Stimulated activated CD4-positive, alpha-beta T cell treated with anti-CD3 and anti-CD28 coated beads, Interleukin-15, amount 100 ng/mL, for 48 hours (primary cell): ENCODE data around the gene CYP3A7.
"Not testable (repeated sequence)": the region's sequence is repeated elsewhere in the genome, so short reads cannot be mapped to it uniquely, and the experiment has no call there.

Experiments
- DNase-seq, 2 donors: peaks; one replicate each; pipeline ENCODE4 v3.0.0-alpha.2; 2020; ENCODE audit warnings: low read depth in 2 of 2

The CYP3A7 gene

DNA sequence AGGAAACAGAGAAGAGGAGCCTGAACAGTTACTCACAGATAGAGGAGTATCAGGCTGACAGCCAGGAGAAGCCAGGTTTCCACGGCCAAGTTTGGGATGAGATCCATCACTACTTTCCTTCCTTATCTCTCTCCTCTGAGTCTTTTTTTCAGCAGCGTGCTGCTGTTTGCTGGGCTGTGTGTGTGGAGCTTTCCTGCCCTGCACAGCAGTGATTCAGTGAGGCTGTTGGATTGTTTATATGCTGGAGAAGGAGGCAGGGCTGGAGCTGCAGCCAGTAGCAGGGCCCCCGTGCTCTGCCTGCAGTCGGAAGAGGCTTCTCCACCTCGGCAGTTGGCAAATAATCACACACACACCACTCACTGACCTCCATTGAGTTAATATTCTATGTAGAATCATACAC is at the start of gene CYP3A7:
Gene CYP3A7, minus strand, starts transcription at position 210 of the 400 bp plus-strand sequence. Its CDS starts 103 bp downstream, at position 107.
- no peak for DNase-seq

DNA sequence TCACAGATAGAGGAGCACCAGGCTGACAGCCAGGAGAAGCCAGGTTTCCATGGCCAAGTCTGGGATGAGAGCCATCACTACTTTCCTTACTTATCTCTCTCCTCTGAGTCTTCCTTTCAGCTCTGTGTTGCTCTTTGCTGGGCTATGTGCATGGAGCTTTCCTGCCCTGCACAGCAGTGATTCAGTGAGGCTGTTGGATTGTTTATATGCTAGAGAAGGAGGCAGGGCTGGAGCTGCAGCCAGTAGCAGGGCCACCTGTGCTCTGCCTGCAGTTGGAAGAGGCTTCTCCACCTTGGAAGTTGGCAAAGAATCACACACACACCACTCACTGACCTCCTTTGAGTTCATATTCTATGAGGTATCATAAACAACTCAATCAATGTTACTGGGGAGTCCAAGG is 49.0 kb upstream of the CYP3A7 start, which contains the start of gene CYP3A4:
Gene CYP3A4, minus strand, starts transcription at position 178 of the 400 bp plus-strand sequence. Its CDS starts 103 bp downstream, at position 75.
- no peak for DNase-seq

DNA sequence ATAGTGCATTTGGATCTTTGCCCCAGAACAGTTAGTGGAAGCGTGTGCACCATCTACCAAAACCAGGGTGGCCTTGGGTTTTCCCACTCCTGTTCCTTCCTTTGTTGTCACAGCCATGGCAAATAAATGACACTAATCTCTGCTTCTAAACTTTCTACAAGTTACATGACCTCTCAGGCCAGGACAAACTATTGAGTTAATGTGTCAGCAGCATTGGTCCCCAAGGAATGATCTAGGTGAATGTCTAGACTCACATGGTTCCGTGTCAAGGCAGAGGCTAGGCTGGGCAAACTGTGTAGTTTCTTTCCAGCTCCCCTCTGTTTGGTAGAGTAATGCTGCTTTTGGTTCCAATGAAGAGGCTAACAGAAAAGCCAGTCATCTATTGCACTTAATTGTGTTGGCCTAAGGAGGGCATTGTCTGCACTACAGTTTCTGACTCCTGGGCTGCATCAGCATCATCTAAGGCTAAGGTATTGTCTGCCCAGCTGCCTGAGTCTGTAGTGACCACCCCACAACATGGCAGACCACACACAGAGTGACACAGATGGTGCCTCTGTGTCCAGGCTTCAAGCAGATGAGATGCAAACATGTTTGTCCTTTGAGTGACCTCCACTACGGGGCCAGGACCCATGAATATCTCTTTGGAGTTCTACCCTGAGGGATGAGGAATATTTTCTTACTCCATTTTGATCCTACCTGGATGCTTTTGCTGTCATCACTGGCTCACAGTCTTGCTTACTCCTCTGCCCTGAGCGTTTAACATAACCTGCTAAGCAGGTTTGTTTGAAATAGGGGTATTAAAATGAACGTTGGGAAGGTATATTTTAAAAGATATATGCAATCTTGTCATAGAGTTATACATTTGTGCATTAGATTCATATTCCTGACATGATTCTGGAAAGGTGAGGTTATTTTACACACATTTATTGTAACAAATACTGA is 47.3 kb upstream of the CYP3A7 start:
- DNase-seq: no peak

DNA sequence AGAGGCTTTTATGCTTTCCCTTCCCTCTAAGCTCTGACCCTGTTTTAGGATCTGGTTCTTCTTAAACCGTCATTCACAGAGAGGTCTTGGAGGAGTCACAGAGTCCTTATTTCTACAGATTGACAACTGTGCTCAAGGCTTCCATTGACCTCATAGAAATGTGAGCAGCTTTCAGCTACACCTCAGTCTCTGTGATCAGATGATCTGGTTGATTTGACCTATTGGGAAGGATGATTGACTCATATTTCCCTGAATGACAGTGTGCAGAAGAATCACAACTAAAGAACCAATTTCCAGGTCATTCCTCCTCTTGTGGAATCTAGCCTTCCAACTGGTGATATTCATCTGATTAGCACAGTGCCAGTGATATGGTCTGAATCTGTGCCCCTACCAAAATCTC is 45.6 kb upstream of the CYP3A7 start:
- DNase-seq: no peak

DNA sequence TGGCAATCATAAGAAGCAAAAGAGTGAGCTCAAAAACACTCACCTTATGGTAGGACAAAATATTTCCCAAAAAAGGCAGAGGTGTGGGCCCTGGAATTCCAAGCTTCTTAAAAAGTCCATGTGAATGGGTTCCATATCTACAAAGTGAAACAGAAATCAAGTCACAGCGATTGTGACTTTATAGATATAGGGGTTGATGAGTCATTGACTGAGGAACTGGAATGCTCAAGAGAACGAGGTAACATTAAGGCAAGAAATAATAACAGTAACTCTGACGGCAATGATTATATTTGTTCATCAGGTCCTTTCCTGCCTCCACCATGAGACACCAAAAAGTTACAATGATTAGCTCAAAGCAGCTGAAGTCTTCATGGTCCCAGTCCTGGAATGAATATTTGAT is 45.0 kb upstream of the CYP3A7 start:
- DNase-seq: no peak

DNA sequence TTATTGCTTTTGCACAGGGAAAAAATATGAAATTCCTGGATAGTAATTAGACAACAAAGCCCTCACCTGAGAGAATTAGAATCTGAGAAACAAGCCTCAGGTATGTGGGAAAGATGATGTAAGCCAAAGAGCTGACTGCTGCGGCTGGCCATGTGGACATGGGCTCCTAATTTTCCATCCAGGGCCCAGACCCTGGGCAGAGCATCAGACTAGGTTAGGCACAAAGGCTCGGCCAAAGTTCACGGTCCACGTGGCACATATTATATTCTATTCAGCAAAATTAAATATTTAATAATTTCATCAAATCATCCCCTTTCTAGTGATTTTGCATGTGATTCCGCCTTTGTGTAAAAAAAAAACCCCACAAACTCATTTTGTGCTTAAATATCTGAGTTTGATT is 43.9 kb upstream of the CYP3A7 start:
- no peak for DNase-seq

DNA sequence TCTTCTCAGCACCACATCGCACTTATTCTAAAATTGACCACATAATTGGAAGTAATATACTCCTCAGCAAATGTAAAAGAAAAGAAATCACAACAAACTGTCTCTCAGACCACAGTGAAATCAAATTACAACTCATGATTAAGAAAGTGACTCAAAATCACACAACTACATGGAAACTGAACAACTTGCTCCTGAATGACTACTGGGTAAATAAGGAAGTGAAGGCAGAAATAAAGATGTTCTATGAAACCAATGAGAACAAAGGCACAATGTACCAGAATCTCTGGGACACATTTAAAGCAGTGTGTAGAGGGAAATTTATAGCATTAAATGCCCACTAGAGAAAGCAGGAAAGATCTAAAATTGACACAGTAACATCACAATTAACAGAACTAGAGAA is 38.4 kb upstream of the CYP3A7 start:
- not testable (repeated sequence) for DNase-seq

DNA sequence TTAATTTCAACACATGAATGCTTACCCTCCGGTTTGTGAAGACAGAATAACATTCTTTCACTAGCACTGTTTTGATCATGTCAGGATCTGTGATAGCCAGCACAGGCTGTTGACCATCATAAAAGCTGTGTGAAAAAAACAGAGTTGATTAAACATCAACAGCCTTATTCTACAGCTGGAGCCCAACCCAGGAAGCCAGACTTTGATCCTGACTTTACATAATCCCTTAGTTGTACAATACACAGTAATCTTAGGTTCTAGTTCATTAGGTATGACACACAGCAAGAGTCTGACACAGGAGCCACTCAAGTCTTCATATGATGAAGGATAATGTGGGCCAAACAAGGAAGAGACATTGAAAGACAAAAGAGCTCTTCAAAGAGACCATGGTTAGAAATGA is 37.6 kb upstream of the CYP3A7 start:
- no peak for DNase-seq

DNA sequence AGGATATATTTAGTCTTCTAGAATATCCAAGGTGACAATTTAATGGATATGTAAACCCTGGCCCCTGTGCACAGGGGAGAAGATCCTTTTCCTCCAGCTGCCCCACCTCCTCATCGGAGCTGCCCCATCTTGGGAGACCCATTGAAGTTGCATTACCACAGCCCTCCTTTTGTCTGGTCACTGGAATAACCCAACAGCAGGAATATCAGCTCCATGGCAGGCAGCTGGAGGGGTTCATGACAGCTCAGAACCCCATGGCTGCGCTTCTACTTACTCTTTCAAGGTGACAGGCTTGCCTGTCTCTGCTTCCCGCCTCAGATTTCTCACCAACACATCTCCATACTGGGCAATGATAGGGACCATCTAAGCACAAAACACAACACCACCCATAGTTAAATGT is 34.5 kb upstream of the CYP3A7 start:
- DNase-seq: not testable (repeated sequence)

DNA sequence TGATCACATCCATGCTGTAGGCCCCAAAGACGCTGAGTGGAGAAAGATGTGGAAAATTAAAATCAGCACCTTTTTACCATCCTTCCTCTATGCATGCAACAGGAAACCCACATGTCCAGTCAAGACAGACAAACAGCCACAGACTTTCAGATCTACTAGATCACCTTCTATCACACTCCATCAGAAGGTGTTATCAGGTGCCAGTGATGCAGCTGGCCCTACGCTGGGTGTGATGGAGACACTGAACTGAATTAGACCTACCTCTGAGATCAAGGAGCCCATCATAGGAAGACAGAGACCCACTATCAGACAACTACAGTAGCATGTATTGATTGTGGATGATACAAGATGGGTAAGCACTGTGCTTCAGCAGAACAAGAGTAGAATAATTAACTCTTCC is 33.5 kb upstream of the CYP3A7 start:
- DNase-seq: no peak

DNA sequence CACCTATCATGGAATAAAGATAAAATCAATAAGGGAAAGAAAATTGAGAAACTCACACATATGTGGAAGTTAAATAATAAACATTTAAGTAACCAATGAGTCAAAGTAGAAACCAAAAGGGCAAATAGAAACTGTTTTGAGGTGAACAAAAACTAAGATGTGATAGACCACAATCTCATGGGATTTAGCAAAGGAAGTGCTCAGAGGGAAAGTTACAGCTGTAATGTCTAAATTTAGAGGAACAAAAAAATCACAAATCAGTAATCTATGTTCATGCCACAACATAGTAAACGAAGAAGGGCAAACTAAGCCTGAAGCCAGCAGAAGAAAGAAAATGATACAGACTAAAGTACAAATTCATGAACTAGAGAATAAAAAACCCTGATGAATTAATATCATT is 32.7 kb upstream of the CYP3A7 start:
- no peak for DNase-seq

DNA sequence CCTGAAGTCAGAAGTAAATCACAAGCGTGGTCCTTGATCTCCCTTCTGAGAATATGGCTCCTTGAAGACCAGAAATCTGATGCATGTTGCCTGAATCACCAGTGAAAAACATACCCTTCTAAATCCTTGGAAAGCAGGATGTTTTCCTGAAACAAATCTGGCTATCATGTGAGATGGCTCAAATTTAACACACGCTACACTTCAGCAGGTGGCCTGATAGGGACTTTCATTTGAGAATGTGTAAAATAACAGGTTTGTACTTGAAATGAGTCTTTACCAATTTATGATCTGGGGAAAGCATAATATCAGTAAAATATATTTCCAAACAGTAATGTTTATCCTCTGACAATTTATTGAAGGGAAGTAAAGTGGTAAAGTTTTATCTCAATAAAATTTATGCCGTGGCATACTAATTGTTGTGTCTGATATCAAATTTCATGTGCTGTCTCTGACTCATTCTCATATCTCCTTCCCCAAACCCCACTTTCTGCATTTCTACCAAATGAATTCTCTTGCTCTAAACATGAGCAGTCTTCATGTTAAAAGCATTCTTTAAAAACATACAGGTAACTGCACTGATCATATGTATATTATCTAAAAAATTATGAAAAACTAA is 31.6 kb upstream of the CYP3A7 start:
- no peak for DNase-seq

DNA sequence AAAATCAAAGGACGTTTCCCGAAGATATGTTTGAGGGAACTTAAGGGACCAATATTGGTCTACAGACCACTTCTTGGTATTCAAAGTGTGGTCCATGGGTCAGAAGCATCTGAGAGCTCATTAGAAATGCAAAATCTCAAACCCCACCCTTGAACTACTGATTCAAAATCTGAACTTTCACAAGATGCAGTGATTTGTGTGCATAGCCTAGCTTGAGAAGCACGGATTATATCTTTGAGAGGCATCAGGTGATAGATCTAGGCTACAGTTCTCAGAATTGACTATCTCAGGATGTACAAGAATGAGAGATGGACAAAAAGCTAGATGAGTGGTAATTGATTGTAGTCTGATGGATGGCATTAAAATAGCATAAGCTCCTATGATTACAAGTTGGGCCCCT is 29.5 kb upstream of the CYP3A7 start:
- DNase-seq: no peak

DNA sequence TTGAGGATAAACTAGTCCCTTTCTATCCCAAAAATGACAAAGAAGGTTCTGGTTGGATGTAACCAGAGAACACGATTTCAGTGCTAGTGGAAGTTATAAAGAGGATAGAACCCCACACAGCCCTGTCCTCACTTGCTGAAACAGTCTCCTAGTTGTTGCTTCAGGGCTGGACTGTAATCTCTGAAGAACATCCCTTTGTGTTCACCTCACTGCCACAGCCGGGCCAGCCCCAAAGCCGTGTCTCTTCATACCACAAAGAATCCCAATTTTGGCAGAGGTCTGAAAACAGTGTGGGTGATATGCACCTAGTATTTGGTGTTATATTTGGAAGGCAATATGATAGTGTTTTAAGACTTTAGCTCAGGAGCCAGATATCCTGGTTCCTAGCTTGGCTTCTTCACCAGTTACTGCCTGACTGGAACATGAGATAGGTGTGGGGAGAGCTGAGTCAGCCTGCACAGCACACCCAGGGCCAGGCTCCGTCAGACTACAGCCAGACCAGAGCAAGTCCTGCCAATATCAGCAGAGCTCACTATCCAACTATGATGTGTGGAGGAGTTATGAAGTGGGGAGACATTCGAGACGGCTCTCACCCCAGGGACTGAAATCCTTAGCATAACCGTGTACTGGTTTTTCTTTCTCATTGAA is 27.8 kb upstream of the CYP3A7 start:
- DNase-seq: no peak

DNA sequence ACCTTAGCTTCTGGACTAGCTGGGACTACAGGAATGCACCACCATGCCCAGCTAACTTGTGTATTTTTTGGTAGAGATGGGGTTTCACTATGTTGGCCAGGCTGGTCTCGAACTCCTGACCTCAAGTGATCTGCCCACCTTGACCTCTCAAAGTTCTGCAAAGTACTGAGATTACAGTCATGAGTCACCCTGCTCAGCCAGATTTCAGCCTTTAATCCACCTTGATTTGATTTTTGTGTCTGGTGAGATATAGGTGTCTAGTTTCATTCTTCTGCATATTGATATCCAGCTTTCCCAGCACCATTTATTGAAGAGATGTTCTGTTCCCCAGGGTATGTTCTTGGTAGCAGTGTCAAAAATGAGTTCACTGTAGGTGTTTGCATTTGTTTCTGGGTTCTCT is 20.1 kb upstream of the CYP3A7 start:
- no peak for DNase-seq

DNA sequence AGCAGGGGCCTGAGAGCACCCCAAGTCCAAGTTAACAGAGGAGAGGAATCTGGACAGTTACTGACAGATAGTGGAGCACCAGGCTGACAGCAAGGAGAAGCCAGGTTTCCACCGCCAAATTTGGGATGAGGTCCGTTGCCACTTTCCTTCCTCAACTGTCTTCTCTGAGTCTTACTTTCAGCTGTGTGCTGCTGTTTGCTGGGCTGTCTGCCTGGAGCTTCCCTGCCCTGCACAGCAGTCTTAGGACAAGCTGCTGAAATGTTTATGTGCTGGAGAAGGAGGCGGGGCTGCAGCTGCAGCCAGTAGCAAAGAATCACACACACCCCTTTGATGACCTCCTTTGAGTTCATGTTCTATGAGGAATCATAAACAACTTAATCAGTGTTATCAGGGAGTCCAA is 17.4 kb upstream of the CYP3A7 start:
- no peak for DNase-seq

DNA sequence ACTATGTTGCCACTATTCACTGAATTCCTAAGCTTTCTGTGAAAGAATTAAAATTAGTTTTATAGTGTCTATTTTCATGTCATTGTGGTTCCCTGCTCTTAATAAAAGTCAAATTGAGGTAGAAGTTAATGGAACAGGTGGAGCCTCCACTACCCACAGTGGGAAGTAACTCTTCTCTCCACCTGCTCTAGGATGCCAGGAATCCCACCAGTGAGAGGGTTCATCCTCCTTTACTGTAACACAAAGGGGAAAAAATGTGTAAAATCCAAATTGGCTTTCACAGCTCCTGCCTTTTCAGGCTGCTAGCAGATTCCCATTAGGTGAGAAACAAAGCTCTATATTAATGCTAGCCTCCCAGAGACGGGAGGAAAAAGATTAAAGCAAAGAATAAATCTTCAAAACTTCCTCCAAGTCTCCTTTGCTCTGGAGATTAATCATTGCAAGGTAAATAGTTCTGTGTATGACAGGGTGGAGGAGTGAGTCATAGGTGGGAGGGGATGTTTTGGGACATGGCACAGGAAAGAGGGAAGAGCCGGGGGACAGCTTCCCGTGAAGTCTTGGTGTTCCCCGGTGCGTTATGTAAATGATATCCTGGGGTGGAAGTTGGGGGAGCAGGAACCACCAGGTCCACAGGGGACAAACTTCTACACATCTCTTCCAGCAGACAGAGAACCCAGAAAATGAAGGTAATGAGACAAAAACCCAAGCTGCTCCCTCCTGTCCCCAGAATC is 16.5 kb upstream of the CYP3A7 start:
- not testable (repeated sequence) for DNase-seq

DNA sequence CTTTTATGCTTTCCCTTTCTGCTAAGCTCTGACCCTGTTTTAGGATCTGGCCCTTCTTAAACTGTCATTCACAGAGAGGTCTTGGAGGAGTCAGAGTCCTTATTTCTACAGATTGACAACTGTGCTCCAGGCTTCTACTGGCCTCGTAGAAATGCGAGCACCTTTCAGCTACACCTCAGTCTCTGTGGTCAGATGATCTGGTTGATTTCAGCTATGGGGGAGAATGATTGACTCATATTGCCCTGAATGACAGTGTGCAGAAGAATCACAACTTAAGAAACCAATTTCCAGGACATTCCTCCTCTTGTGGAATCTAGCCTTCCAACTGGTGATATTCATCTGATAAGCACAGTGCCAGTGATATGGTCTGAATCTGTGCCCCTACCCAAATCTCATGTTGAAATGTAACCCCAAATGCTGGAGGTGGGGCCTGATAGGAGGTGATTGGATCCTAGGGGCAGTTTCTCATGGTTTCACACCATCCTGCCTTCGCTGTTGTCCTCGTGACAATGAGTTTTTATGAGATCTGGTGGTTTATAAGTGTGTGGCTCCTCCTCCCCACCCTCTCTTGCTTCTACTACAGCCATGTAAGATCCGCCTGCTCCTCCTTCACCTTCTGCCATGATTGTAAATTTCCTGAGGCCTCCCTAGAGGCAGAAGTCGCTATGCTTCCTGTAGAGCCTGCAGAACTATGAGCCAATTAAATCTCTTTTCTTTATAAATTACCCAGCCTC is 14.0 kb upstream of the CYP3A7 start:
- no peak for DNase-seq

DNA sequence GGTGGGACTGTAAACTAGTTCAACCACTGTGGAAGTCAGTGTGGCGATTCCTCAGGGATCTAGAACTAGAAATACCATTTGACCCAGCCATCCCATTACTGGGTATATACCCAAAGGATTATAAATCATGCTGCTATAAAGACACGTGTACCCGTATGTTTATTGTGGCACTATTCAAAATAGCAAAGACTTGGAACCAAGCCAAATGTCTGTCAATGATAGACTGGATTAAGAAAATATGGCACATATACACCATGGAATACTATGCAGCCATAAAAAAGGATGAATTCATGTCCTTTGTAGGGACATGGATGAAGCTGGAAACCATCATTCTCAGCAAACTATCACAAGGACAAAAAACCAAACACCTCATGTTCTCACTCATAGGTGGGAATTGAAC is 11.9 kb upstream of the CYP3A7 start:
- DNase-seq: not testable (repeated sequence)

DNA sequence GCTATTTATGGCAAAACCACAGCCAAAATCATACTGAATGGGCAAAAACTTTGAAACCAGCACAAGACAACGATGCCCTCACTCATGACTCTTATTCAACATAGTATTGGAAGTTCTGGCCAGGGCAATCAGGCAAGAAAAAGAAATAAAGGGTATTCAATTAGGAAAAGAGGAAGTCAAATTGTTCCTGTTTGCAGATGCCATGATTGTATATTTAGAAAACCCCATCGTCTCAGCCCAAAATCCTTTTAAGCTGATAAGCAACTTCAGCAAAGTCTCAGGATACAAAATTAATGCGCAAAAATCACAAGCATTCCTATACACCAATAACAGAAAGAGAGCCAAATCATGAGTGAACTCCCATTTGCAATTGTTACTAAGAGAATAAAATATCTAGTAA is 10.4 kb upstream of the CYP3A7 start:
- DNase-seq: not testable (repeated sequence)

DNA sequence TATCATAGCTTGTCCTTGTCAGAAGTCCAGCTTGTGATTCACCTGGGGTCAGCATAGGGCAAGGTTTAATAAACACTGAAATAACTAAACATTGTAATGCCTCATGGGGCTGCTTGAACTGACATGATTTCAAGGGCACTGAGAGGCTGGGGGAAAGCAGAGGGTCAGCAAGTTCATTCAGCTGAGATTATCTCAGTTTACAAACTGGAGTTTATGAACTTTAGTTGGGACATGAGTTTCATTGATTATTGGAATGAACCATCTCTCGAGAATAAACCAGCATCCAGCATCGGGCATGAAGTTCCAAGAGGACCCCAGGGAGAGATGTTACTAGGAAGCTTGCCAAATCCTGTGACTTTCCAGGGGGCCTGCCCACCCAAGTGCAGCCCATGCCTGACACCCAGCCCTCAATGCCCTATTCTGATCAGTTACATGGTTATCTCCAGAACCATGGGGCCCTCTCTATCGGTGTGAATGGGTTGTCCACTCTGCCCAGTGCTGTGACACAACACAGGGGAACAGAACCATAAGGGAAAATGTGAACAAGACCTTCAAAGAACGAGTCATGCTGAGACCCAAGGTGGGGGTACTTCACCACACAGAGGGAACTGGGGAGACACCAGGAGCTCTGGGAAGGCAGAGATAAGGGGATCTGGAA is 7.9 kb upstream of the CYP3A7 start:
- DNase-seq: no peak
